Lower leg skin (tissue), 4 donors: ENCODE measurements around the gene CDC25B. TPM values are rescaled to one million over a fixed set of nuclear protein-coding genes. Genes with fewer than 3 reads are reported as not detected.

ENCODE experiments used
- DNase-seq, 2 donors: peaks; one replicate each; pipeline ENCODE4 v3.0.0-alpha.2; 2019; ENCODE audit warnings: low spot score in 2 of 2
- H3K4me3 ChIP-seq: fragments of 200-600 bp; sonication (generic); 2 replicates; pipeline ENCODE4 v1.5.1; 2017; ENCODE audit warnings: mild to moderate bottlenecking, low read depth; ENCODE audit not compliant: poor library complexity, severe bottlenecking
- CTCF ChIP-seq, 3 donors: fragments of 450-650 bp; IDR thresholded peaks; one replicate each; pipeline ENCODE4 v1.5.1; 2016; ENCODE audit warnings: antibody characterized with exemption in 3 of 3, mild to moderate bottlenecking in 3 of 3, moderate library complexity in 2 of 3
- POLR2A ChIP-seq, 2 donors: fragments of 450-650 bp; IDR thresholded peaks; one replicate each; pipeline ENCODE4 v1.6.1; 2016 to 2017; ENCODE audit warnings: antibody characterized with exemption in 2 of 2, mild to moderate bottlenecking in 1 of 2, moderate library complexity in 1 of 2
- WGBS, 2 donors: methylation state at CpG; one replicate each; pipeline ENCODE4 v1.1.5; 2018; 5-methylcytosine and 5-hydroxymethylcytosine counted together
- intact Hi-C: fragments of 100-400 bp; cut with DNase I; formaldehyde crosslinking; loops from one replicate; pipeline ENCODE4 v1.15.0; 2023; ENCODE audit warnings: low total_unique reads
- total RNA-seq, 4 donors: library from RNA; depleted of rRNA; stranded (reverse); fragments of >200 nt; gene quantifications; one replicate each; pipeline ENCODE4 v1.1.0, GENCODE V29; 2016

The CDC25B gene
- total RNA-seq, 4 donors from 2014 or later: 13.5 to 23.2 (median 18.5) TPM

- peak overlapping the region; percentile 71 for H3K4me3 ChIP-seq
- no peak for DNase-seq
- WGBS, 2 donors: 0 to 1% methylated on average over 16 to 22 of the region's 22 CpGs
- intact Hi-C loops: no loop called here
- TF ChIP-seq CTCF (IDR thresholded peaks at IDR 0.05): no peak
- no peak for TF ChIP-seq POLR2A (IDR thresholded peaks at IDR 0.05)
These were observed 50.2 kb downstream of the CDC25B start for GRCh38 chr20:3846378-3846739.

GRCh38 chr20:3846740-3847428, 50.8 kb downstream of the CDC25B start, which contains the start of gene MAVS:
MAVS (plus strand) TSS chr20:3846834; CDS start chr20:3854625, 7,791 bp downstream.
- 1% methylated on average over 20 to 48 of the region's 72 CpGs for WGBS, 2 donors

DNA sequence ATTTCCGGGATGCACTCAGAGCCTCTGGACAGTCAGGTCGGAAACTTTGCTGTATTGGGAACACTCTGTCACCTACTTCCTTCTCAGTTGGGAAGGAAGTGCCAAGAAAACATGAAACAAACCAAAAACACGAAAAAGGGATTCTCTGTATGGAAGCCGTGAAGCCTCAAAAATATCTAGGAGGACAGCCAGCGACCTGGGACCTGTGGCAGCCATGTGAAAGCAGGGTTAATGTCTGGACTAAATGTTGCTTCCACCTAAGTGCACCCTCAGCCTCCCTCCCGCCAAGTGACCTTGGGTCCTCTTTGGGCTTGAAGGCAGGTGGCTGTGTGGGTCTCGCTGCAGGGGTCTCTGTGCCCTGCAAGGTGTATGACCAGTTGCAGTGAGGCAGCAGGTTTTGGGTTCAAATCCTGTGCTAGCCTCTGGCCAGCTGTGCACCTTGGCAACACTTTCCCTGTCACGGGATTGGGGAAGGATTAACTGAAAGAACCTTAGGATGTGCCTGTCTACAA, 51.4 kb downstream of the CDC25B start:
- peak overlapping the region; percentile 71 for H3K4me3 ChIP-seq
- TF ChIP-seq CTCF (IDR thresholded peaks at IDR 0.05) (no peak), POLR2A (IDR thresholded peaks at IDR 0.05) (no peak)
- 22 to 27% methylated on average over 8 of the region's 8 CpGs for WGBS, 2 donors
- DNase-seq: no peak
- intact Hi-C loops: no loop called here

More at GRCh38 chr20:3846740-3847428, 50.8 kb downstream of the CDC25B start, which contains the start of gene MAVS:
- peak within 1 kb of the TSS; percentile 71 for H3K4me3 ChIP-seq
- peak; percentile 83 to 98 for DNase-seq
- intact Hi-C loops: no loop called here
- TF ChIP-seq CTCF (IDR thresholded peaks at IDR 0.05) (no peak), POLR2A (IDR thresholded peaks at IDR 0.05) (no peak)

- intact Hi-C loops: no loop called here
- no peak for DNase-seq
- H3K4me3 ChIP-seq: no peak overlapping the region
- no peak for TF ChIP-seq CTCF (IDR thresholded peaks at IDR 0.05)
- TF ChIP-seq POLR2A (IDR thresholded peaks at IDR 0.05): no peak
- 71 to 76% methylated on average over 1 of the region's 1 CpG for WGBS, 2 donors
These were observed 52.5 kb downstream of the CDC25B start for GRCh38 chr20:3848565-3848964.

DNA sequence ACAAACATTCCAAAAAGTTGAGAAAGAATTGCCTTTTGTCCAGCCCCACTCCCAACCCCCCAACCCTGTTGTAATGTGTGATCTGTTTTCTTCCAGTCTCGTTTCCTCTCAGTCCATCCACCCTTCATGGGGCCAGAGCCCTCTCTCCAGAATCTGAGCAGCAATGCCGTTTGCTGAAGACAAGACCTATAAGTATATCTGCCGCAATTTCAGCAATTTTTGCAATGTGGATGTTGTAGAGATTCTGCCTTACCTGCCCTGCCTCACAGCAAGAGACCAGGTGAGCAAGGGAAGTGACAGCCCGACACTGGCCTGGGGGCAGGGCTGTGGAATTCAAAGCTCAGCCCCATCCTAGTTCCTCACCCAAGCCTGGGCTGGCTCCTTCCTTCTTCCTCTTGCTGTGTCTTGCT, 58.4 kb downstream of the CDC25B start:
- 40 to 55% methylated on average over 4 of the region's 4 CpGs for WGBS, 2 donors
- intact Hi-C loops: no loop called here
- no peak for DNase-seq
- H3K4me3 ChIP-seq: no peak overlapping the region
- TF ChIP-seq CTCF (IDR thresholded peaks at IDR 0.05) (no peak), POLR2A (IDR thresholded peaks at IDR 0.05) (no peak)

Other genes starting within 250 kb of the CDC25B start
- not detected for gene GFRA4, start 132.9 kb upstream of the CDC25B start, total RNA-seq
- 10 to 100 TPM in 2 of 4 donors, 1 to 10 TPM in 2; 8.0 to 13.7 (median 11.1) TPM for gene ADAM33, start 114.3 kb upstream of the CDC25B start, total RNA-seq
- 1 to 10 TPM in 3 of 4 donors, under 1 TPM in 1; 0.42 to 2.9 (median 1.0) TPM for gene SIGLEC1, start 83.7 kb upstream of the CDC25B start, total RNA-seq
- 1 to 10 TPM; 4.0 to 6.0 (median 5.7) TPM for gene HSPA12B, start 63.6 kb upstream of the CDC25B start, total RNA-seq
- 10 to 100 TPM in 3 of 4 donors, 1 to 10 TPM in 1; 9.7 to 21.8 (median 15.5) TPM for gene ADISSP, start 28.6 kb upstream of the CDC25B start, total RNA-seq
- gene SPEF1, start 14.9 kb upstream of the CDC25B start, total RNA-seq: under 1 TPM in 1 of 4 donors, not detected in 3; 0.13 TPM
- gene CENPB, start 9.6 kb upstream of the CDC25B start, total RNA-seq: 100 to 1,000 TPM in 2 of 4 donors, 10 to 100 TPM in 2; 94.4 to 109 (median 99.8) TPM
- 10 to 100 TPM in 2 of 4 donors, 1 to 10 TPM in 2; 7.7 to 16.8 (median 10.5) TPM for gene AP5S1, start 24.2 kb downstream of the CDC25B start, total RNA-seq
- gene MAVS, start 50.5 kb downstream of the CDC25B start, total RNA-seq: 10 to 100 TPM; 17.2 to 28.2 (median 27.1) TPM
- 10 to 100 TPM; 35.7 to 44.1 (median 42.3) TPM for gene PANK2, start 93.1 kb downstream of the CDC25B start, total RNA-seq
- gene RNF24, start 219.2 kb downstream of the CDC25B start, total RNA-seq: 10 to 100 TPM; 16.8 to 22.2 (median 19.2) TPM